Measurements from ENCODE around the gene RGS2.

GRCh38 chr1:192767798-192768197 lies 41.0 kb upstream of the RGS2 start:
- TF ChIP-seq, protein P1, sequence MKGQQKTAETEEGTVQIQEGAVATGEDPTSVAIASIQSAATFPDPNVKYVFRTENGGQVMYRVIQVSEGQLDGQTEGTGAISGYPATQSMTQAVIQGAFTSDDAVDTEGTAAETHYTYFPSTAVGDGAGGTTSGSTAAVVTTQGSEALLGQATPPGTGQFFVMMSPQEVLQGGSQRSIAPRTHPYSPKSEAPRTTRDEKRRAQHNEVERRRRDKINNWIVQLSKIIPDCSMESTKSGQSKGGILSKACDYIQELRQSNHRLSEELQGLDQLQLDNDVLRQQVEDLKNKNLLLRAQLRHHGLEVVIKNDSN (IDR thresholded peaks at IDR 0.05; ENCODE audit: borderline replicate concordance, low read depth), result no peak
- no peak for TF ChIP-seq POLR2AphosphoS5 (IDR thresholded peaks at IDR 0.05; ENCODE audit: low read depth, low read length)
- TF ChIP-seq, protein P2, sequence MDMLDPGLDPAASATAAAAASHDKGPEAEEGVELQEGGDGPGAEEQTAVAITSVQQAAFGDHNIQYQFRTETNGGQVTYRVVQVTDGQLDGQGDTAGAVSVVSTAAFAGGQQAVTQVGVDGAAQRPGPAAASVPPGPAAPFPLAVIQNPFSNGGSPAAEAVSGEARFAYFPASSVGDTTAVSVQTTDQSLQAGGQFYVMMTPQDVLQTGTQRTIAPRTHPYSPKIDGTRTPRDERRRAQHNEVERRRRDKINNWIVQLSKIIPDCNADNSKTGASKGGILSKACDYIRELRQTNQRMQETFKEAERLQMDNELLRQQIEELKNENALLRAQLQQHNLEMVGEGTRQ (IDR thresholded peaks at IDR 0.05; ENCODE audit: borderline replicate concordance, low read depth, low read length), result no peak
- TF ChIP-seq FOXM1 (IDR thresholded peaks at IDR 0.05; ENCODE audit: low read depth), result no peak
- TF ChIP-seq, protein P3, sequence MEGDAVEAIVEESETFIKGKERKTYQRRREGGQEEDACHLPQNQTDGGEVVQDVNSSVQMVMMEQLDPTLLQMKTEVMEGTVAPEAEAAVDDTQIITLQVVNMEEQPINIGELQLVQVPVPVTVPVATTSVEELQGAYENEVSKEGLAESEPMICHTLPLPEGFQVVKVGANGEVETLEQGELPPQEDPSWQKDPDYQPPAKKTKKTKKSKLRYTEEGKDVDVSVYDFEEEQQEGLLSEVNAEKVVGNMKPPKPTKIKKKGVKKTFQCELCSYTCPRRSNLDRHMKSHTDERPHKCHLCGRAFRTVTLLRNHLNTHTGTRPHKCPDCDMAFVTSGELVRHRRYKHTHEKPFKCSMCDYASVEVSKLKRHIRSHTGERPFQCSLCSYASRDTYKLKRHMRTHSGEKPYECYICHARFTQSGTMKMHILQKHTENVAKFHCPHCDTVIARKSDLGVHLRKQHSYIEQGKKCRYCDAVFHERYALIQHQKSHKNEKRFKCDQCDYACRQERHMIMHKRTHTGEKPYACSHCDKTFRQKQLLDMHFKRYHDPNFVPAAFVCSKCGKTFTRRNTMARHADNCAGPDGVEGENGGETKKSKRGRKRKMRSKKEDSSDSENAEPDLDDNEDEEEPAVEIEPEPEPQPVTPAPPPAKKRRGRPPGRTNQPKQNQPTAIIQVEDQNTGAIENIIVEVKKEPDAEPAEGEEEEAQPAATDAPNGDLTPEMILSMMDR (IDR thresholded peaks at IDR 0.05), result no peak
- TF ChIP-seq YY1 (IDR thresholded peaks at IDR 0.05; ENCODE audit: low read depth), result no peak
- TF ChIP-seq REST (IDR thresholded peaks at IDR 0.05; ENCODE audit: low read depth, low read length), result no peak
- TF ChIP-seq EP300 (IDR thresholded peaks at IDR 0.05; ENCODE audit: borderline replicate concordance in 1 of 2, low read depth in 1 of 2, low read length in 1 of 2), result no peak
- no peak for TF ChIP-seq TAF1 (IDR thresholded peaks at IDR 0.05; ENCODE audit: borderline replicate concordance, low read depth, low read length)
- TF ChIP-seq RCOR1 (IDR thresholded peaks at IDR 0.05; ENCODE audit: low read length), result no peak
- TF ChIP-seq EZH2phosphoT487 (IDR thresholded peaks at IDR 0.05; ENCODE audit: borderline replicate concordance, low read depth), result no peak
- TF ChIP-seq TCF12 (IDR thresholded peaks at IDR 0.05), result no peak
- TF ChIP-seq GABPA (IDR thresholded peaks at IDR 0.05; ENCODE audit: low read depth), result no peak
